Gastrocnemius medialis (tissue), 4 donors: ENCODE data around the gene SPN. TPM values are rescaled to one million over a fixed set of nuclear protein-coding genes. Genes with fewer than 3 reads are reported as not detected.
A peak's percentile ranks its signal among the peaks of the same experiment; 100 is the strongest.
"Not testable (repeated sequence)": the region's sequence is repeated elsewhere in the genome, so short reads cannot be mapped to it uniquely, and the experiment has no call there.

Experiments
- ATAC-seq, 2 donors: fragments of 150-250 bp; one replicate each; pipeline ENCODE4 v1.9.1; 2016
- DNase-seq, 2 donors: peaks; one replicate each; pipeline ENCODE4 v3.0.0-alpha.2; 2019
- H3K27ac ChIP-seq, 4 donors: fragments of 200-600 bp; sonication (generic); 1 replicate in 1 of 4; 2 replicates in 3 of 4; pipeline ENCODE4 v1.5.1; 2016 to 2018; ENCODE audit warnings: mild to moderate bottlenecking in 2 of 4, moderate library complexity in 1 of 4
- H3K27me3 ChIP-seq, 3 donors: fragments of 200-600 bp; sonication (generic) in 2 of 3; 1 replicate in 1 of 3; 2 replicates in 2 of 3; pipeline versions ENCODE4 v1.5.1 to v1.6.0; 2016 to 2019; ENCODE audit warnings: mild to moderate bottlenecking in 1 of 3, moderate library complexity in 1 of 3
- H3K36me3 ChIP-seq, 2 donors: fragments of 200-600 bp; sonication (generic) in 1 of 2; one replicate each; pipeline ENCODE4 v1.5.1; 2017 to 2018
- H3K4me1 ChIP-seq, 2 donors: fragments of 200-600 bp; sonication (generic) in 1 of 2; one replicate each; pipeline ENCODE4 v1.5.1; 2016 to 2017; ENCODE audit warnings: mild to moderate bottlenecking in 2 of 2
- H3K4me3 ChIP-seq, 4 donors: fragments of 200-600 bp; sonication (generic) in 3 of 4; 1 replicate in 1 of 4; 2 replicates in 3 of 4; pipeline ENCODE4 v1.5.1; 2016 to 2019; ENCODE audit warnings: mild to moderate bottlenecking in 2 of 4
- H3K9me3 ChIP-seq, 3 donors: fragments of 200-600 bp; sonication (generic) in 2 of 3; 1 replicate in 1 of 3; 2 replicates in 2 of 3; pipeline ENCODE4 v1.5.1; 2016 to 2019
- CTCF ChIP-seq, 5 experiments: fragments of 450-650 bp in 3 of 5; fragments of 200-600 bp in 2 of 5; sonication (generic) in 2 of 5; IDR thresholded peaks in 4 of 5; conservative IDR thresholded peaks in 1 of 5; 1 replicate in 4 of 5; 2 replicates in 1 of 5; pipeline ENCODE4 v1.5.1; 2016 to 2019; ENCODE audit warnings: antibody characterized with exemption in 5 of 5, mild to moderate bottlenecking in 3 of 5, moderate library complexity in 3 of 5
- POLR2A ChIP-seq, 2 donors: fragments of 450-650 bp; IDR thresholded peaks; one replicate each; pipeline ENCODE4 v1.6.1; 2017; ENCODE audit warnings: antibody characterized with exemption in 2 of 2, mild to moderate bottlenecking in 2 of 2, moderate library complexity in 2 of 2
- in situ Hi-C, 4 donors: fragments of 200-750 bp; cut with MboI; loops; one replicate each; pipeline versions ENCODE4 v1.15.0 to v1.8.0; 2017; ENCODE audit warnings: low sequenced_read_pairs in 4 of 4
- intact Hi-C: fragments of 100-400 bp; cut with DNase I; formaldehyde crosslinking; loops from one replicate; pipeline ENCODE4 v1.15.1; 2023; ENCODE audit warnings: low total_unique reads
- total RNA-seq, 4 donors: library from RNA; depleted of rRNA; stranded (reverse); fragments of >200 nt; gene quantifications; one replicate each; pipeline versions ENCODE4 v1.1.0 to v1.2.3, GENCODE V29; 2016

The SPN gene, protein sequence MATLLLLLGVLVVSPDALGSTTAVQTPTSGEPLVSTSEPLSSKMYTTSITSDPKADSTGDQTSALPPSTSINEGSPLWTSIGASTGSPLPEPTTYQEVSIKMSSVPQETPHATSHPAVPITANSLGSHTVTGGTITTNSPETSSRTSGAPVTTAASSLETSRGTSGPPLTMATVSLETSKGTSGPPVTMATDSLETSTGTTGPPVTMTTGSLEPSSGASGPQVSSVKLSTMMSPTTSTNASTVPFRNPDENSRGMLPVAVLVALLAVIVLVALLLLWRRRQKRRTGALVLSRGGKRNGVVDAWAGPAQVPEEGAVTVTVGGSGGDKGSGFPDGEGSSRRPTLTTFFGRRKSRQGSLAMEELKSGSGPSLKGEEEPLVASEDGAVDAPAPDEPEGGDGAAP
- total RNA-seq: under 1 TPM in 3 of 4 donors, not detected in 1; 0.12 to 0.88 (median 0.84) TPM

- Histone ChIP-seq H3K4me1 (no peaks in the 10 kb centered on the region), H3K36me3 (no peaks in the 10 kb centered on the region), H3K27me3 (no peaks in the 10 kb centered on the region), H3K9me3 (no peaks in the 10 kb centered on the region), H3K4me3 (no peak within 1 kb of the TSS), H3K27ac (no peak within 1 kb of the TSS)
- no peak for TF ChIP-seq CTCF (IDR thresholded peaks at IDR 0.05 in 4 of 5, conservative IDR thresholded peaks at IDR 0.05 in 1 of 5)
- TF ChIP-seq POLR2A (IDR thresholded peaks at IDR 0.05): no peak
- in situ Hi-C loops: no loop called here
- intact Hi-C loops: no loop called here
- ATAC-seq: no peak
- DNase-seq: no peak
Observed at GRCh38 chr16:29663016-29663806, at the start of gene SPN. Gene SPN (plus strand): TSS chr16:29663247. CDS start chr16:29663729, 482 bp downstream.

GRCh38 chr16:29613307-29614057 is 49.6 kb upstream of the SPN start:
- Histone ChIP-seq H3K4me3 (peak overlapping the region; percentile 68 to 73 (median 71)), H3K27ac (peak overlapping the region; percentile 54 to 73 (median 56))
- ATAC-seq: peak; percentile 32 to 59
- in situ Hi-C loops, H3K4me1 ChIP-seq, H3K27me3 ChIP-seq, H3K9me3 ChIP-seq, H3K36me3 ChIP-seq: not testable (repeated sequence)
- intact Hi-C loops: loop anchor here (1.0 kb wide), 1 partner anchor 18 kb away; no protein-coding TSS in a partner anchor
- peak; percentile 65 to 75 for DNase-seq
- peak; percentile 82 to 83 for TF ChIP-seq POLR2A (IDR thresholded peaks at IDR 0.05)

GRCh38 chr16:29614691-29615314 is 48.2 kb upstream of the SPN start:
- DNase-seq, H3K4me3 ChIP-seq, ATAC-seq, H3K36me3 ChIP-seq, H3K27me3 ChIP-seq, intact Hi-C loops, H3K4me1 ChIP-seq, in situ Hi-C loops, H3K27ac ChIP-seq, H3K9me3 ChIP-seq: not testable (repeated sequence)

- H3K4me1 ChIP-seq, H3K9me3 ChIP-seq, H3K36me3 ChIP-seq, H3K27me3 ChIP-seq, ATAC-seq, DNase-seq, intact Hi-C loops, H3K27ac ChIP-seq, in situ Hi-C loops, H3K4me3 ChIP-seq: not testable (repeated sequence)
Observed at GRCh38 chr16:29616127-29616526, 46.9 kb upstream of the SPN start.

DNA sequence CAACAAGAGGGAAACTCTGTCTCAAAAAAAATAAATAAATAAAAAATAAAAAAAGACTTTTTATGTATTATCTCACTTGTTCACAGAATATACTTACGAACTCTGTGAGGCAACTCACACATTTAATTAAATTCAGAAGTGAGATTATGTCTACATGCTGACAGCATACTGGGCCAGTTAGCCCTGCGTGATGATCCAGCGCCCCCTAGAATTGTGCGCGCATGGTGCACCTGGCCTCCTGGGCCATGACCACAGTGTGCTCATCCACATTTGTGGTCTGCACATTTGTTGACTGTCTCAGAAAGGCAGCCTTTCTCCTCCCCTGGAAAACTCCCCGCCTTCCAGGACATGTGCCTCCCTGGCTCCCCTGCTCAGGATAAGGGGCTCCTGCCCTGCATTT is 42.5 kb upstream of the SPN start:
- in situ Hi-C loops, H3K4me1 ChIP-seq, ATAC-seq, intact Hi-C loops, DNase-seq, H3K9me3 ChIP-seq, H3K27me3 ChIP-seq, H3K4me3 ChIP-seq, H3K27ac ChIP-seq, H3K36me3 ChIP-seq: not testable (repeated sequence)
- TF ChIP-seq CTCF (IDR thresholded peaks at IDR 0.05 in 4 of 5, conservative IDR thresholded peaks at IDR 0.05 in 1 of 5): peak in 1 of 5 experiments; percentile 25

DNA sequence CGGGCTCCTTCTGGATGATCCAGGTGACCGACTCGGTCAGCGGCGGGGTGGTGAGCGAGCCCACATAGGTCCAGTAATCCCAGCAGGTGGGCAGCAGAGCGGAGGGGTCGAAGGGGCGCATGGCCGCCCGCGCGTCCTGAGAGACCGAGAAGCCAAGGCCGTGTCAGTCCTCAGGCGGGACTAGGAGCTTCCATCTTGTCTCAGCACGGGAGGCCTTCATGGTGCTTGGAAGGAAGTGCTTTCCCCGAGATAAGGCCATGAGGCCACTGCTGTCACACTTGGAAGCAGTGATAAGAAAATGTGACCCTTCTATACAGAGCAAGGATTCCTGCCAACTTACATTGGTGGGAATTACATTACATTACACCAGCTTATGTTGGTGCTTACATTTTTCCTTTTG is 40.3 kb upstream of the SPN start:
- H3K27ac ChIP-seq, H3K4me3 ChIP-seq, H3K9me3 ChIP-seq, H3K27me3 ChIP-seq, ATAC-seq, intact Hi-C loops, H3K4me1 ChIP-seq, in situ Hi-C loops, DNase-seq, H3K36me3 ChIP-seq: not testable (repeated sequence)

GRCh38 chr16:29623253-29623652 is 39.8 kb upstream of the SPN start:
- ATAC-seq, in situ Hi-C loops, H3K36me3 ChIP-seq, H3K4me1 ChIP-seq, H3K27me3 ChIP-seq, DNase-seq, H3K27ac ChIP-seq, H3K9me3 ChIP-seq, H3K4me3 ChIP-seq, intact Hi-C loops: not testable (repeated sequence)

DNA sequence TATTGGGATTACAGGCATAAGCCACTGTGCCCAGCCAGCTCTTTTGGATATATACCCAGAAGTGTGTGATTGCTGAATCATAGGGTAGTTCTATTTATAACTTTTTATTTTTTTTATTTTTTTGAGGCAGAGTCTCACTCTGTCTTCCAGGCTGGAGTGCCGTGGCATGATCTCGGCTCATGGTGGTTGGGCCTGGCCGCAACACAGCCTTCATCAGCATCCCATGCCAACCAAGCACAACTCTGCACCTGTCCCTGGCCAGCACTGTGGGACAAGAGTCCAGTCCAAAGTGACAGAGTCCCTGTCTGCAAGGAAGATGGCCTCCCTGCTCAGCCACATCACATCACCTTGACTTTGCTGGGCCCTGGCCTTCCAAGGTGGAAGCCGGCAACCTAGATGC is 37.9 kb upstream of the SPN start:
- H3K36me3 ChIP-seq, H3K9me3 ChIP-seq, in situ Hi-C loops, H3K4me1 ChIP-seq, intact Hi-C loops, H3K4me3 ChIP-seq, H3K27me3 ChIP-seq: not testable (repeated sequence)
- peak in 1 of 2 donors; percentile 53 for DNase-seq
- peak; percentile 98 for ATAC-seq
- H3K27ac ChIP-seq: peak overlapping the region; percentile 61 to 85 (median 72)
